ENCODE data around the gene ISYNA1.

Gene ISYNA1

GRCh38 chr19:18437491-18438330 lies at the start of gene ISYNA1:
Gene ISYNA1, minus strand, starts transcription at chr19:18438133. Its CDS starts 154 bp downstream, at chr19:18437979.
- DNase-seq (ENCODE audit: low read depth): no peak

- no peak for DNase-seq (ENCODE audit: low read depth)
These were observed 48.8 kb upstream of the ISYNA1 start for GRCh38 chr19:18486746-18487145.

GRCh38 chr19:18484992-18485391 lies 47.1 kb upstream of the ISYNA1 start:
- no peak for DNase-seq (ENCODE audit: low read depth)

GRCh38 chr19:18483119-18483890 lies 45.4 kb upstream of the ISYNA1 start:
- no peak for DNase-seq (ENCODE audit: low read depth)

- no peak for DNase-seq (ENCODE audit: low read depth)
These were observed 43.7 kb upstream of the ISYNA1 start for GRCh38 chr19:18481505-18482222.

GRCh38 chr19:18480006-18480691 lies 42.2 kb upstream of the ISYNA1 start:
- DNase-seq (ENCODE audit: low read depth): no peak

- DNase-seq (ENCODE audit: low read depth): peak; percentile 45
These were observed 40.8 kb upstream of the ISYNA1 start for GRCh38 chr19:18478545-18479311.

- no peak for DNase-seq (ENCODE audit: low read depth)
These were observed 40.0 kb upstream of the ISYNA1 start for GRCh38 chr19:18477974-18478373.

GRCh38 chr19:18477042-18477779 lies 39.3 kb upstream of the ISYNA1 start:
- DNase-seq (ENCODE audit: low read depth): no peak

GRCh38 chr19:18476507-18477041 lies 38.6 kb upstream of the ISYNA1 start:
- DNase-seq (ENCODE audit: low read depth): no peak

- no peak for DNase-seq (ENCODE audit: low read depth)
These were observed 37.9 kb upstream of the ISYNA1 start for GRCh38 chr19:18475762-18476331.

- DNase-seq (ENCODE audit: low read depth): no peak
These were observed 37.1 kb upstream of the ISYNA1 start for GRCh38 chr19:18475004-18475453.

- DNase-seq (ENCODE audit: low read depth): no peak
These were observed 36.5 kb upstream of the ISYNA1 start for GRCh38 chr19:18474366-18474887.

GRCh38 chr19:18473706-18474087 lies 35.8 kb upstream of the ISYNA1 start:
- DNase-seq (ENCODE audit: low read depth): no peak

GRCh38 chr19:18473003-18473705 lies 35.2 kb upstream of the ISYNA1 start:
- no peak for DNase-seq (ENCODE audit: low read depth)

GRCh38 chr19:18470787-18471186 lies 32.9 kb upstream of the ISYNA1 start:
- DNase-seq (ENCODE audit: low read depth): no peak

- no peak for DNase-seq (ENCODE audit: low read depth)
These were observed 31.3 kb upstream of the ISYNA1 start for GRCh38 chr19:18469069-18469846.

- no peak for DNase-seq (ENCODE audit: low read depth)
These were observed 30.6 kb upstream of the ISYNA1 start for GRCh38 chr19:18468517-18468916.
